GM19438 (cell line): Measurements from ENCODE around the gene PTPRU.

ENCODE experiments used
- ATAC-seq: cut with Tn5 transposase; IDR thresholded peaks from one replicate; pipeline ENCODE4 v1.9.1; 2021; ENCODE audit warnings: low read depth; ENCODE audit not compliant: unreplicated experiment

PTPRU gene

GRCh38 chr1:29243023-29243870 is 6.9 kb downstream of the PTPRU start:
- ATAC-seq = no peak

- no peak for ATAC-seq
Measured at GRCh38 chr1:29243871-29244200, 7.5 kb downstream of the PTPRU start.

GRCh38 chr1:29245261-29245660 is 8.9 kb downstream of the PTPRU start:
- ATAC-seq = no peak

DNA sequence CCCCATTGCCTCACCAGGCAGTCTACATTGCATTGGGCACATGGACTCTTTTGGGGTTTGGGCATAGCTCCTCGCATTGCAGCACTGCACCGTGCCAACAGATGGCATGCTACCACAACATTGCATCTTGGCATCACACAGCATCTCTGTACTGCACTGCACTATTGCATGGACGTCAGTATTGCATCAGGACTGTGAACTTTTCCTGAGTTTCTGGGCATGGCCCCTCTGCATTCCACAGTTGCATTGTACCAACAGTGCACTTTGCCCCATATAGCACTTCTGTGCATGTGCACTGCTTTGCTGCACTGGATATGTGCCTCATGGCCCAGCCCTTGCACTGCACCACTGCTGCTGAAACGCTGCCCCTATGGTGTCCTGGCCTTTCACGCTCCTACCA is 9.6 kb downstream of the PTPRU start:
- ATAC-seq = no peak

DNA sequence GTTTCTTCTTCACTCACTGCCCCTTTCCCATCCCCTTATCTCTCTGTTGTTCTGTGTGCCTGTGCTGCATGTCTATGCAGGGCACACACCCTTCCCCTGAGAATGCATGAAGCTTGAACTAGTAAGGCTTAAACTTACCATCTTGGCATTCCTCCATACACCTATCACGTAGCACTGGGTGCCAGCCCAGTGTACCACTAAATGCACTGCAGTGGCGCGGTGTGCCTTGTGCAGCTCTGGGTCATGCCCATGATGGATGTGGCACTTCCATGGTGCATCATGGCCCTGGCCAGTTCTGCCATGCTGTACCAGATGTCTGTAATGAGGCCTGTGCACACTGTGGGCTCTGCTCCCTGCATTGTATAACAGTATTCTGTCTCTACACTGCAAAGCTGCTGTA is 10.7 kb downstream of the PTPRU start:
- no peak for ATAC-seq

DNA sequence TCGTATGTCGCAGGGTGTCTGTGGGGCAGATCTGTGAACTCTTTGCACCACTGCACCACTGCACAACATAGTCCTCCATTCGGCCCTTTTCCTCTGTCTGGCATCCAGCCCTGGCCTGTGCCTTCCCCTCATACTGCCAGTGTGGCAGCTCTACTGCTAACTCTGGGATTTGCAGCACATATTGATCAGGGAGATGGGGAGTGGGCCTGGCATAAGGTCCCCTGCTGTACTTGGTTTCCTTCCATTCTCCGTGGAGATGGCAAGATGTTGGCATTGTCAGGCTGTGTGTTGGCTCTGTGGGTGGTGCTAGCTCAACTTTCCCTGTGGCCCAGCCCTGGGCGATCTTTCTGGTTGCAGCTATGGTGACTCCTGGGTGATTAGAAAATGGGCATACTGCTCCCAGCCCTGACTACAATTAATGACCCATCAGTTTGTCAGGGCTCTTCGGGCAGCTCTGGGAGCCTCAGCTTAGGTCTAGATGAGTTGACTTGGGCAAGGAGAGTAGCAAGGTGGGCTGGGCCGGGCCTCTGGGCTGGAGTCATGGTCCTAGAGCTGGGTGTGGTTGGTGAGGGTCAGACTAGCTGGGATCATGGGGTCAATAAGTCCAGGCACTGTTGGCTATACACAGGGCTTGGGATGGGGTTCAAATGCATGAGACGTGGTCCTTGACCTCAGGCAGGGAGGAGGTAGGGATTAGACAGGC is 11.4 kb downstream of the PTPRU start:
- ATAC-seq = no peak

GRCh38 chr1:29248409-29248808 is 12.1 kb downstream of the PTPRU start:
- ATAC-seq = no peak

DNA sequence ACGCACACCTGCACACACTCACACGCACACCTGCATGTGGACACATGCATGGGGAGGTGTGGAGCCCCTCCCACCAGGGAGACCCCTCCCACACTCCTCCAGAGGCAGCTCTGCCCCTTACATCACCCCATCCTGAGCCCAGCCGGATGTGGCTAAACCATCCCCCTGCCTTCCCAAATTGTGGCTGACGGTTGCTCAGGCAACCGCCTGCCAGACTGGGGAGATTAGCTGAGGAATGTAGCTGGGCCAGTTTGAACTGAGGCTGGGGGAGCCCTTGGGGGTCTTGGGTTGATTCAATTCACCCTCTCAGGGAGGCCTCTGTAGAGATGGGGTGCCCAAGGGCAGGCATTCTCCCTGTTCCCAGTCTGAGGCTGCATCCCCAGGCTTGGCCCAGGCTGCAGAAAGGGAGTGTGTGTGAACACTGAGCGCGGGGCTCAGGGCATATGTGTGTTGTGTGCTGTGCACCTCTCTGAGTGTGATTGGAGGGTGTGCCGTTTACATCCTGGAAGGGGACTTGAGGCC is 12.9 kb downstream of the PTPRU start:
- no peak for ATAC-seq

DNA sequence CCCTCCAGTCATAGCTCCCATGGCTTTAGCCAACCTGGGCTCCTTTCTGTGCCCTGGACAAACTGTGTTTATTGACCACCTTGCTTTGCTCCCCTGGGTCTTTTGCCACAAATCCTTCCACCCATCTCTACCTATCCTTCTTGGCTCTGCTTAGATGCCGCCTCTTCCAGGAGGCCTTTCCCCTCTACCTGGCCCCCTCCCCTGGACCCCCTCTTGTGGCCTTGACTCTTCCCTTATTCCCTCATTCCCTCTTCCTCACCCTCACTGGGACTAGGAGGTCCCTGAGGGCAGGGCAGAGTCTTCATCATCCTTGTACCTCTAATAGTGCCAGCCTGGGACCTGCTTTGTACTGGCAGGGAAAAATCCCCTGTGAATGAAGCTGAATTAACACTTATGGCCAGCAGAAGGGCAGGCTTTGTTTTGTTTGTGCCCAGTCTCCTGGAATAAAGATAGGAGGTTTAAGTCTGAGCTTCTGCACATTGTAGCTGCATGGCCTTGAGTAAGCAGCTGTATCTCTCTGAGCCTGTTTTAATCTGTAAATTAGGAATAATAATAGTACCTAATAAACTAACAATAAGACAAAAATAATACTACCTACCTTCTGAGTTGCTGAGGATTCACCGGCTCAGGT is 13.7 kb downstream of the PTPRU start:
- no peak for ATAC-seq

GRCh38 chr1:29251164-29252124 is 15.1 kb downstream of the PTPRU start:
- ATAC-seq = no peak

DNA sequence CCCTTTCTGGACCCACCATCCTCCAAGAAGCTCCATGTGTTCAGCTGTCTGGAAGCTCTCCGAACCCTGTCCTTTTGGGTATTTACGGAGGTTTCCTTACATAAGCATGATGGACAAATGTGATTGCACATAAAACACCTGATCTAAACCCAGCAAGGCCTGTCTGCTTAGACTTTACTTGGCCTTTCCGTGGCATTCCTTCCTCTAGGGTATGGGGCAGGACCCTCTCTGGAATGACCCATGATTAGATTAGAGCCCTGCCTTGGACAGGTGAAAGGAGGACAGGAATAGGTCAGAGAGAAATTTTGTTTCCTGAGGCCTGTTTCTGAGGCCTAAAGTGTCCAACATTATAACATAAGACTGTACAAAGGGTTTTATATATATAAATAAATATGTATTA is 16.9 kb downstream of the PTPRU start:
- no peak for ATAC-seq

- ATAC-seq = no peak
Measured at GRCh38 chr1:29254346-29254745, 18.0 kb downstream of the PTPRU start.

DNA sequence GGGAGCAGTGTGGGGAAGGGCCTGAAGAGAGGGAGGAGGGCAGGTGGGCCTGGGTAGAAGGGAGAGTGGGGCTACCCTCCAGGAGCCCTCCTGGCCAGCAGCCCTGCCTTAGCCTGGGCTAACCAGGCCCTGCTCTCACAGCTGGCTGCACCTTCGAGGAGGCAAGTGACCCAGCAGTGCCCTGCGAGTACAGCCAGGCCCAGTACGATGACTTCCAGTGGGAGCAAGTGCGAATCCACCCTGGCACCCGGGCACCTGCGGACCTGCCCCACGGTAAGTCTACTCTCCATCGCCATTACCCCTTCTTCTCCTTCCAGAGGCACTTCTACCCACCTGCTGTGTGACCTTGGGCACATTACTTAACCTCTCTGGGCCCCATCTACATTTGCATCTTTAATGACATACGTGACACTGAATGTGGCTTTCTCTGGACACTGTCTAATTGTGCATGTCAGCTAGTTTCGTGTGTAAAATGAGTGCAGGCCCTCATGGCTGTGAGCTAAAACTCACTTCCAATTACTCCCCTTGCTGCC is 18.9 kb downstream of the PTPRU start:
- ATAC-seq = no peak

DNA sequence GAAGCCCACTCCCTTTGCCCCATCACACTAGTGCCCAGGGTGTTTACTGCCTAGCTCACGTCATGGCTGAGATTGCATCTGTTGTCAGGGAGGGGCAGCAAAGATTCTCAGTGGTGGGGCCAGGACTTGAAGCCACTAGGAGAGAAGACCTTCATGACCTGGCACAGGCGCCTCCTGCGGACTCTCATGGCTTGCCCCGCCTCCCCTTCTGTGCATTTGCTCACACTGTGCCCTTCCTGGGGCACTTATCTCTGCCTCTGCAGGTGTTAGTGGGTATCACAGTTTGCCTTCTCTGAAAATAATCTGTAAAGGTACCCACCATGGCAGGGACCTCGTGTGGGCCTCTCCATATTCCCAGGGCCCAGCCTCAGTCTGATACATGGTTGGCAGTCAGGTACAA is 20.1 kb downstream of the PTPRU start:
- ATAC-seq = no peak

GRCh38 chr1:29256979-29257804 is 20.9 kb downstream of the PTPRU start:
- no peak for ATAC-seq

GRCh38 chr1:29258189-29258975 is 22.1 kb downstream of the PTPRU start:
- ATAC-seq = no peak

- ATAC-seq = no peak
Measured at GRCh38 chr1:29258976-29259801, 22.9 kb downstream of the PTPRU start.
